Measurements from ENCODE around the gene ABCA4.

The ABCA4 gene

GRCh38 chr1:94079080-94079940, 41.6 kb downstream of the ABCA4 start:
- no peak for DNase-seq

- no peak for DNase-seq
Measured at GRCh38 chr1:94072840-94073522, 48.0 kb downstream of the ABCA4 start.

GRCh38 chr1:94071976-94072375, 49.0 kb downstream of the ABCA4 start:
- no peak for DNase-seq

- DNase-seq = no peak
Measured at GRCh38 chr1:94071391-94071790, 49.6 kb downstream of the ABCA4 start.

GRCh38 chr1:94070865-94071264, 50.1 kb downstream of the ABCA4 start:
- no peak for DNase-seq

- DNase-seq = no peak
Measured at GRCh38 chr1:94069919-94070285, 51.0 kb downstream of the ABCA4 start.

GRCh38 chr1:94068999-94069918, 51.7 kb downstream of the ABCA4 start:
- DNase-seq = peak; percentile 23

GRCh38 chr1:94068096-94068998, 52.6 kb downstream of the ABCA4 start:
- DNase-seq = no peak

GRCh38 chr1:94067196-94067595, 53.8 kb downstream of the ABCA4 start:
- DNase-seq = no peak

GRCh38 chr1:94063379-94063778, 57.6 kb downstream of the ABCA4 start:
- DNase-seq = no peak

- DNase-seq = peak; percentile 32
Measured at GRCh38 chr1:94061513-94062443, 59.2 kb downstream of the ABCA4 start.

GRCh38 chr1:94060720-94061119, 60.2 kb downstream of the ABCA4 start:
- DNase-seq = no peak

GRCh38 chr1:94058766-94059165, 62.2 kb downstream of the ABCA4 start:
- DNase-seq = no peak

GRCh38 chr1:94056996-94057395, 64.0 kb downstream of the ABCA4 start:
- no peak for DNase-seq

- no peak for DNase-seq
Measured at GRCh38 chr1:94056171-94056570, 64.8 kb downstream of the ABCA4 start.

GRCh38 chr1:94055459-94056122, 65.4 kb downstream of the ABCA4 start:
- DNase-seq = no peak

GRCh38 chr1:94050675-94051074, 70.3 kb downstream of the ABCA4 start:
- no peak for DNase-seq

GRCh38 chr1:94050254-94050653, 70.7 kb downstream of the ABCA4 start:
- no peak for DNase-seq

GRCh38 chr1:94049791-94050190, 71.2 kb downstream of the ABCA4 start:
- no peak for DNase-seq

- DNase-seq = no peak
Measured at GRCh38 chr1:94048413-94049164, 72.4 kb downstream of the ABCA4 start.

Measured in NCI-H1092 (cell line).